Activated CD8-positive, alpha-beta memory T cell treated with anti-CD3 and anti-CD28 coated beads for 1 hour (primary cell): ENCODE measurements around the gene ATP10D.
A peak's percentile ranks its signal among the peaks of the same experiment; 100 is the strongest.
"Not testable (repeated sequence)": the region's sequence is repeated elsewhere in the genome, so short reads cannot be mapped to it uniquely, and the experiment has no call there.

Source experiments
- DNase-seq, 2 donors: peaks; one replicate each; pipeline ENCODE4 v3.0.0-alpha.2; 2020; ENCODE audit warnings: low read depth in 1 of 2; ENCODE audit errors: extremely low read depth in 1 of 2

ATP10D gene

GRCh38 chr4:47486727-47487126 is 1.7 kb downstream of the ATP10D start:
- not testable (repeated sequence) for DNase-seq

GRCh38 chr4:47488706-47489105 is 3.6 kb downstream of the ATP10D start:
- no peak for DNase-seq

GRCh38 chr4:47490550-47490949 is 5.5 kb downstream of the ATP10D start:
- DNase-seq, result no peak

GRCh38 chr4:47493238-47494123 is 8.4 kb downstream of the ATP10D start:
- no peak for DNase-seq

DNA sequence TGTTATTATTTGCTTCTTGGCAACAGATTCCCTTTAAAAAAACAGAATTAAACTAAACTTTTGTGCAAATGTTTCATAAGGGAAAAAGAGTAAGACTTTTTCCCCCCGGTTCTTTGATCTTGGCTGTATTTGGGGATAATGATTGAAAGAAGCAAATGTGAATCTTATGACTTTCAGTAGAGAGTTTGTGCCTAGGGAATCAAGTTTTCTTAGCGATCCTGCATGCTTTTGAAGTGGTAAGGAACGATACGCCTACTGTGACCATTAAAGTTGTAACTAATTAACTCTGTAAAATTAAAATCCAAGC is 9.0 kb downstream of the ATP10D start:
- no peak for DNase-seq

- no peak for DNase-seq
Measured at GRCh38 chr4:47498899-47499298, 13.8 kb downstream of the ATP10D start.

DNA sequence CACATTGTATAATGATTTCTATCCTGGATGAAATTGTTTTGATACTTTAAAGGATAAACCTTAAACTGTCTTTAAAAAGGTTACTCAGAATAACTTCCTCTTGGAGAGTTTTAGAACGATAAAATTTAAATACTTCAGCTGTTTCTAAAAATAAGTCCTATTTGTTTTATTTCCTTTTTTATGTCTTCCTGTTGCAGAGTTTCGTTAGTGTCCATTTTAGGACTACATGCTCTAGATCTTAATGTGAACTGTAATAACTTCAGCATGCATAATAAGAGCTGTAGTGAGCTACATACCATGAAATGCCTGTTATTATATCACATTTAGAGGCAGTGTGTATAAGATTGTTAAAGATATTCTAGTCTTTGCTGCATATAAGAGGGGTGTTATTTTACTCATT is 14.6 kb downstream of the ATP10D start:
- DNase-seq, result no peak

DNA sequence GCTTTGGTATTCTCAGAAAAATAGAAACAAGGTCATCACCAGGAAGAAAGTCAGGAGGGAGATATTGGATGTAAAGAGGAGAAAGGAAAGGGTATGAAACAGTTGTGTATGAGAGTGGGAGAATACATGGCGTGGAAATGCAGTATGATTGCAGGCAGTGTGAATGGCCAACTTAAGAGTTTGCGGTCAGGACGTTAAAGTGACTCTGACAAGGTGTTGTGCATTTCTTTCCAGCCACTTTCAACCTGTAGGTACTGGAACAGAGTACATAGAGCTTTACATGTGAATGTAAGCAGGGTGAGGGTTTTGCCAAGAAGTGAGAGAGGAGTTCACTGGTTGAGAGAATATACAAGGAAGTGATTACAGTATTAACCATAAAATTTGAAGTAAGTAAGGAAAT is 15.7 kb downstream of the ATP10D start:
- DNase-seq, result no peak

- no peak for DNase-seq
Measured at GRCh38 chr4:47505147-47505546, 20.1 kb downstream of the ATP10D start.

- no peak for DNase-seq
Measured at GRCh38 chr4:47505666-47506065, 20.6 kb downstream of the ATP10D start.

GRCh38 chr4:47510506-47511143 is 25.6 kb downstream of the ATP10D start:
- DNase-seq, result no peak

GRCh38 chr4:47513461-47513860 is 28.4 kb downstream of the ATP10D start:
- DNase-seq, result no peak

DNA sequence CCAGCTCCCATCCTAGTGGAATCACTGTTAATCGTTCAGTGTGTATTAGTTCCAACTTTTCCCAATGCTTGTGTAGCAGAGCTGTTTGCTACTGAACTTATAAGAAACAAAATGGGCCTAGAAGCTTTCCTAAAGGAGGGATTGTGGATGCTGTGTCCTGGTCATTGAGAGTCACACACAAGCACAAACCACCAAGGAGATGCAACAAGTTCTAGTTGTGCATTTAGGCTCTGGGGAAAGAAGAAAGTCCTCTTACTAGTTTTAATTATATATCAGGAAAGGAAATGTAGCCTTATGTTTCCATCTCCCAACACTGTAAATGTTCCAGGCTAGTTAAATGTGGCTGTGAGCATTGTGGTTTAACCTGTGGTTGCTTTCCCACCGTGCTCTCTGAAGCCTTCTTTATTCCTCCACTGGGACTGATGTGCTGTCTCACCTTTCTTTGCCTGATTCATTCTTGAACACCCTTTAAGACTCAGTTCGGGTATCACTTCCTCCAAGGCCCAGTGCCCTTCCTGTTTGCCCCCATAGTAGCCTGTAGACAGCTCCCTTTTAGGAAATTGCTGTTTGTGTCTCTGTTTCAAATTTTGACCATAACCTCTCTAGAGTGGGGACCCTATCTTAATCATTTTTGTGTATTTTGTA is 34.3 kb downstream of the ATP10D start:
- DNase-seq, result no peak

DNA sequence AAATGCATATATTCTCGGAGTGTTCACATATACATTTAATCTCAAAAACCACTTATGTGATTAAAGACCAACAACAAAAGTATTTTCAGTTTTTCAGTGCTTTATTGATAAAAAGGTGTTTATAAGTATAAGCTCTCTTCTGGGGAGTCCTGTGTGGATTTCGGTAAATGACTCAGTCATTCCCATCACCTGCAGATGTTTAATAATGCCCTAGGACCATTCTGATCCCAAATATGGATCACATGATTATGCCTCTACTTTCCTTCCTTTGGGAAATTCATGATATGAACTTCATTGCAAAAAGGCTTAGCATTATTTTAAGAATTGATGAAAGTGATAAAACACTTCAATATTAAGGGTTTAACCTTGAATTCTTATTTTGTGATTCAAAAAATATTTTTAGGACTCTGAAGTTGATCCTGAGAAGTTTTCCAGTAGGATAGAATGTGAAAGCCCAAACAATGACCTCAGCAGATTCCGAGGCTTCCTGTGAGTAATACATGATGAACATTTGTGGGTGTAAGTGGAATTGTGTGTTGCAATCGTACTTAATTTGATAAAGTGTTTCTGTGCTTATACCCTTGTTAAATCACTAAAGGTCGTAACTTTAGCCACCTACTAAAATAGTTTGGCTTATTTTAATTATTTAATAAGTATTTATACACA is 40.2 kb downstream of the ATP10D start:
- no peak for DNase-seq

GRCh38 chr4:47526281-47526680 is 41.2 kb downstream of the ATP10D start:
- no peak for DNase-seq

- DNase-seq, result not testable (repeated sequence)
Measured at GRCh38 chr4:47528646-47529045, 43.6 kb downstream of the ATP10D start.

GRCh38 chr4:47530801-47531200 is 45.7 kb downstream of the ATP10D start:
- DNase-seq, result no peak

GRCh38 chr4:47531241-47531953 is 46.3 kb downstream of the ATP10D start:
- peak in 1 of 2 donors; percentile 7 for DNase-seq

GRCh38 chr4:47531954-47532321 is 46.9 kb downstream of the ATP10D start:
- DNase-seq, result no peak

GRCh38 chr4:47532658-47533057 is 47.6 kb downstream of the ATP10D start:
- DNase-seq, result no peak
